ENCODE data around the gene CDYL2.

- TF ChIP-seq POLR2A (IDR thresholded peaks at IDR 0.05) = no peak
- no peak for TF ChIP-seq EP300 (IDR thresholded peaks at IDR 0.05)
- TF ChIP-seq CTCF (IDR thresholded peaks at IDR 0.05) = no peak
Observed at GRCh38 chr16:80569440-80570105, 234.8 kb downstream of the CDYL2 start.
